IMR-90 (cell line): ENCODE results near the gene CDK5RAP2. TPM values are rescaled to one million over a fixed set of nuclear protein-coding genes. Genes with fewer than 3 reads are reported as not detected.
A peak's percentile ranks its signal among the peaks of the same experiment; 100 is the strongest.

Source experiments
- ATAC-seq: fragments of 200-7000 bp; cut with Tn5 transposase; 2 replicates; pipeline ENCODE4 v1.9.1; 2020; ENCODE audit warnings: low read depth, mild to moderate bottlenecking, moderate library complexity
- BruUV-seq: library from RNA; stranded (reverse); fragments of 400-500 nt; replicated peaks from 2 replicates; lab custom pipeline; 2021; lab: Mats Ljungman, UMichigan
- CTCF ChIA-PET: fragments of 300-600 bp; formaldehyde crosslinking; extraction: SDS; loops from one replicate; lab custom pipeline; 2021; ENCODE audit warnings: antibody characterized with exemption; lab: Yijun Ruan, JAX
- POLR2A ChIA-PET: fragments of 300-600 bp; sonication (Branson Sonifier 250); formaldehyde crosslinking; loops from one replicate; lab custom pipeline; 2022; ENCODE audit warnings: antibody characterized with exemption; ENCODE audit not compliant: unreplicated experiment; lab: Charles Lee
- DNase-seq: peaks from one replicate; pipeline ENCODE4 v3.0.0; 2013
- H2AFZ ChIP-seq: replicated peaks from 2 replicates; pipeline ENCODE3; 2013; ENCODE audit warnings: low read length, mild to moderate bottlenecking; ENCODE audit not compliant: poor library complexity
- H2AK5ac ChIP-seq: 2 replicates; pipeline ENCODE4 v1.6.1; 2013; ENCODE audit warnings: low read depth, low read length, inconsistent platforms
- H2AK9ac ChIP-seq: replicated peaks from 2 replicates; pipeline ENCODE3; 2013; ENCODE audit warnings: mild to moderate bottlenecking, low read depth, low read length, moderate library complexity; ENCODE audit not compliant: poor library complexity
- H2BK120ac ChIP-seq: 2 replicates; pipeline ENCODE4 v1.6.1; 2013; ENCODE audit warnings: low read depth, low read length, inconsistent platforms
- H2BK15ac ChIP-seq: 3 replicates; pipeline ENCODE4 v1.6.1; 2013; ENCODE audit warnings: low read depth, low read length, inconsistent platforms
- H2BK20ac ChIP-seq: 2 replicates; pipeline ENCODE4 v1.6.1; 2013; ENCODE audit warnings: low read depth, mild to moderate bottlenecking, inconsistent platforms, low read length, moderate library complexity
- H2BK5ac ChIP-seq: 2 replicates; pipeline ENCODE4 v1.6.1; 2013; ENCODE audit warnings: mild to moderate bottlenecking, low read depth, low read length, inconsistent platforms; ENCODE audit not compliant: poor library complexity, severe bottlenecking
- H3K14ac ChIP-seq: replicated peaks from 2 replicates; pipeline ENCODE4 v1.6.1; 2013; ENCODE audit warnings: low read depth, low read length, inconsistent platforms
- H3K18ac ChIP-seq: 2 replicates; pipeline ENCODE4 v1.6.1; 2013; ENCODE audit warnings: low read depth, low read length, control low read depth
- H3K23ac ChIP-seq: 2 replicates; pipeline ENCODE4 v1.6.1; 2013; ENCODE audit warnings: low read depth, low read length, inconsistent platforms
- H3K27ac ChIP-seq: 2 replicates; pipeline ENCODE4 v1.5.1; 2013; ENCODE audit warnings: mild to moderate bottlenecking, control low read depth, low read length; ENCODE audit not compliant: insufficient read depth
- H3K27me3 ChIP-seq: 2 replicates; pipeline ENCODE4 v1.6.1; 2013; ENCODE audit warnings: low read length; ENCODE audit not compliant: control insufficient read depth, insufficient read depth
- H3K36me3 ChIP-seq: 2 replicates; pipeline ENCODE4 v1.6.1; 2013; ENCODE audit warnings: low read length, mixed read lengths; ENCODE audit not compliant: control insufficient read depth, insufficient read depth
- H3K4ac ChIP-seq: 2 replicates; pipeline ENCODE4 v1.6.1; 2013; ENCODE audit warnings: low read depth, low read length, inconsistent platforms
- H3K4me1 ChIP-seq: 2 replicates; pipeline ENCODE4 v1.6.1; 2013; ENCODE audit warnings: low read length, mixed read lengths; ENCODE audit not compliant: control insufficient read depth, insufficient read depth
- H3K4me2 ChIP-seq: 2 replicates; pipeline ENCODE4 v1.6.1; 2013; ENCODE audit warnings: low read depth, mild to moderate bottlenecking, control low read depth, low read length, moderate library complexity
- H3K4me3 ChIP-seq: 2 replicates; pipeline ENCODE4 v1.5.1; 2013; ENCODE audit warnings: low read depth, mild to moderate bottlenecking, control low read depth, low read length, moderate library complexity; ENCODE audit not compliant: insufficient read depth
- H3K56ac ChIP-seq: 2 replicates; pipeline ENCODE4 v1.6.1; 2013; ENCODE audit warnings: low read length, inconsistent platforms; ENCODE audit not compliant: insufficient read depth; ENCODE audit errors: extremely low read depth
- H3K79me1 ChIP-seq, 2 experiments: 2 replicates each; pipeline ENCODE4 v1.6.1; 2013; ENCODE audit warnings: low read length in 2 of 2, inconsistent platforms in 1 of 2, low read depth in 1 of 2
- H3K9ac ChIP-seq: 2 replicates; pipeline ENCODE4 v1.6.1; 2013; ENCODE audit warnings: low read depth, low read length, control low read depth
- H3K9me1 ChIP-seq: 2 replicates; pipeline ENCODE4 v1.6.1; 2013; ENCODE audit warnings: low read length, inconsistent platforms; ENCODE audit not compliant: insufficient read depth
- H3K9me3 ChIP-seq: 2 replicates; pipeline ENCODE4 v1.6.1; 2013; ENCODE audit warnings: low read length; ENCODE audit not compliant: control insufficient read depth, insufficient read depth
- H4K20me1 ChIP-seq: 2 replicates; pipeline ENCODE4 v1.6.1; 2013; ENCODE audit warnings: low read length, inconsistent platforms; ENCODE audit not compliant: insufficient read depth
- H4K5ac ChIP-seq: 2 replicates; pipeline ENCODE4 v1.6.1; 2013; ENCODE audit warnings: mild to moderate bottlenecking, low read depth, low read length, control low read depth
- H4K8ac ChIP-seq, 2 experiments: 2 replicates each; pipeline ENCODE4 v1.6.1; 2013; ENCODE audit warnings: low read depth in 2 of 2, low read length in 2 of 2, control low read depth in 1 of 2, inconsistent platforms in 1 of 2
- H4K91ac ChIP-seq: 2 replicates; pipeline ENCODE4 v1.6.1; 2013; ENCODE audit warnings: low read depth, low read length, inconsistent platforms; ENCODE audit not compliant: insufficient read depth
- CEBPB ChIP-seq: IDR thresholded peaks from 2 replicates; pipeline ENCODE4 v1.6.1; 2012; ENCODE audit warnings: low read depth, low read length, improper control_type of control experiment
- dilution Hi-C: fragments of 300-500 bp; cut with HindIII; formaldehyde crosslinking; loops from one replicate; pipeline ENCODE4 v1.14.3; 2018; ENCODE audit warnings: low sequenced_read_pairs; ENCODE audit not compliant: unreplicated experiment
- in situ Hi-C: fragments of 300-500 bp; cut with MboI; formaldehyde crosslinking; loops from 3 replicates; pipeline ENCODE4 v1.14.3; 2019; ENCODE audit warnings: low sequenced_read_pairs, inconsistent platforms, mixed read lengths
- intact Hi-C: fragments of 100-400 bp; cut with micrococcal nuclease; formaldehyde crosslinking; loops from 2 replicates; pipeline ENCODE4 v1.10.0; 2022
- polyA plus RNA-seq, 3 experiments: library from polyadenylated mRNA; depleted of rRNA; stranded (reverse); fragments of >200 nt; gene quantifications; 2 replicates each; pipeline ENCODE4 v1.2.3, GENCODE V29; 2012; ENCODE audit warnings: low replicate concordance in 1 of 3
- total RNA-seq: library from RNA; depleted of rRNA; stranded (reverse); fragments of >200 nt; gene quantifications from 2 replicates; pipeline ENCODE4 v1.2.3, GENCODE V29; 2012
- TF ChIP-seq, protein P1 (sequence below): conservative IDR thresholded peaks from 2 replicates; pipeline ENCODE4 v1.5.1; 2012; ENCODE audit warnings: mild to moderate bottlenecking, low read depth, low read length, improper control_type of control experiment

The CDK5RAP2 gene
- total and polyA plus RNA-seq, 2 of the 4 experiments (the other 2 are of a cell fraction) = 29.5 to 31.7 TPM

GRCh38 chr9:120610975-120611689 is 31.2 kb upstream of the CDK5RAP2 start:
- no peak overlapping the region for H3K18ac ChIP-seq
- H2AK9ac ChIP-seq = no peak overlapping the region
- peaks cover 6% of the 10 kb centered on the region for H3K36me3 ChIP-seq
- dilution Hi-C loops = no loop called here
- H2BK20ac ChIP-seq = no peak overlapping the region
- no peak overlapping the region for H3K27ac ChIP-seq
- ChIA-PET CTCF (interaction anchor here (0.6 to 1.4 kb wide), 3 partner anchors 134 to 327 kb away, joined by 4 to 11 read pairs (median 4); no protein-coding TSS in a partner anchor), POLR2A (no interaction called here)
- no peak for DNase-seq
- no peak overlapping the region for H3K56ac ChIP-seq
- H4K8ac ChIP-seq = no peak overlapping the region
- no peak overlapping the region for H2BK15ac ChIP-seq
- H2AFZ ChIP-seq = no peak overlapping the region
- no peak overlapping the region for H4K5ac ChIP-seq
- H3K27me3 ChIP-seq = no peaks in the 10 kb centered on the region
- intact Hi-C loops = no loop called here
- no peak overlapping the region for H3K4me3 ChIP-seq
- H2BK120ac ChIP-seq = no peak overlapping the region
- H3K9me3 ChIP-seq = no peaks in the 10 kb centered on the region
- in situ Hi-C loops = loop anchor here (25.0 kb wide), 1 partner anchor 451 kb away; the partner anchor contains the start of genes C5 and CNTRL
- ATAC-seq = 0 out of 2 replicates have a peak, but pooled peaks have one; percentile 35
- H3K9me1 ChIP-seq = peaks cover 2% of the 10 kb centered on the region; the same call in 1 of the 2 replicates
- H2BK5ac ChIP-seq = no peak overlapping the region
- no peak overlapping the region for H3K9ac ChIP-seq
- BruUV-seq = no TSS peak
- no peak overlapping the region for H3K14ac ChIP-seq
- no peaks in the 10 kb centered on the region for H3K79me1 ChIP-seq
- no peaks in the 10 kb centered on the region; the same call in 1 of the 2 replicates for H3K4me1 ChIP-seq
- no peak overlapping the region for H4K91ac ChIP-seq
- TF ChIP-seq, protein P1, sequence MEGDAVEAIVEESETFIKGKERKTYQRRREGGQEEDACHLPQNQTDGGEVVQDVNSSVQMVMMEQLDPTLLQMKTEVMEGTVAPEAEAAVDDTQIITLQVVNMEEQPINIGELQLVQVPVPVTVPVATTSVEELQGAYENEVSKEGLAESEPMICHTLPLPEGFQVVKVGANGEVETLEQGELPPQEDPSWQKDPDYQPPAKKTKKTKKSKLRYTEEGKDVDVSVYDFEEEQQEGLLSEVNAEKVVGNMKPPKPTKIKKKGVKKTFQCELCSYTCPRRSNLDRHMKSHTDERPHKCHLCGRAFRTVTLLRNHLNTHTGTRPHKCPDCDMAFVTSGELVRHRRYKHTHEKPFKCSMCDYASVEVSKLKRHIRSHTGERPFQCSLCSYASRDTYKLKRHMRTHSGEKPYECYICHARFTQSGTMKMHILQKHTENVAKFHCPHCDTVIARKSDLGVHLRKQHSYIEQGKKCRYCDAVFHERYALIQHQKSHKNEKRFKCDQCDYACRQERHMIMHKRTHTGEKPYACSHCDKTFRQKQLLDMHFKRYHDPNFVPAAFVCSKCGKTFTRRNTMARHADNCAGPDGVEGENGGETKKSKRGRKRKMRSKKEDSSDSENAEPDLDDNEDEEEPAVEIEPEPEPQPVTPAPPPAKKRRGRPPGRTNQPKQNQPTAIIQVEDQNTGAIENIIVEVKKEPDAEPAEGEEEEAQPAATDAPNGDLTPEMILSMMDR = 0 out of 2 replicates have a peak, but pooled peaks have one; percentile 20
- TF ChIP-seq CEBPB = no peak
- H2AK5ac ChIP-seq = no peak overlapping the region
- no peak overlapping the region for H3K4ac ChIP-seq
- no peaks in the 10 kb centered on the region for H4K20me1 ChIP-seq
- no peak overlapping the region for H3K23ac ChIP-seq
- no peak overlapping the region for H3K4me2 ChIP-seq
